SK-N-SH treated with all-trans-retinoic acid at 6 μM for 48 hours (cell line): ENCODE results near the gene GOLGA8S.
"Not testable (repeated sequence)": the region's sequence is repeated elsewhere in the genome, so short reads cannot be mapped to it uniquely, and the experiment has no call there.

ENCODE experiments used
- GLIS3 ChIP-seq: fragments of 250-450 bp; sonication (Bioruptor Pico); IDR thresholded peaks from 2 replicates; pipeline ENCODE4 v1.5.0; 2020; ENCODE audit warnings: mild to moderate bottlenecking, moderate library complexity
- ISL1 ChIP-seq: fragments of 250-450 bp; sonication (Bioruptor Pico); IDR thresholded peaks from 2 replicates; pipeline ENCODE4 v2.1.2; 2022; ENCODE audit warnings: mild to moderate bottlenecking, moderate library complexity
- OSR1 ChIP-seq: fragments of 250-450 bp; sonication (Bioruptor Pico); IDR thresholded peaks from 2 replicates; pipeline ENCODE4 v1.8.0; 2022; ENCODE audit warnings: moderate library complexity, mild to moderate bottlenecking, inconsistent platforms
- PPARA ChIP-seq: fragments of 250-450 bp; sonication (Bioruptor Pico); IDR thresholded peaks from 2 replicates; pipeline ENCODE4 v1.5.0; 2020; ENCODE audit warnings: mild to moderate bottlenecking, borderline replicate concordance
- RARB ChIP-seq: fragments of 250-450 bp; sonication (Bioruptor Pico); IDR thresholded peaks from 2 replicates; pipeline ENCODE4 v1.8.0; 2021; ENCODE audit warnings: mild to moderate bottlenecking, moderate library complexity
- TOX ChIP-seq: fragments of 250-450 bp; sonication (Bioruptor Pico); IDR thresholded peaks from 2 replicates; pipeline ENCODE4 v1.8.0; 2021; ENCODE audit warnings: mild to moderate bottlenecking, moderate library complexity, borderline replicate concordance
- ZFP3 ChIP-seq: fragments of 250-450 bp; sonication (Bioruptor Pico); IDR thresholded peaks from 2 replicates; pipeline ENCODE4 v1.5.0; 2020; ENCODE audit warnings: mild to moderate bottlenecking, moderate library complexity
- ZFP30 ChIP-seq: fragments of 450-650 bp; formaldehyde crosslinking; IDR thresholded peaks from 2 replicates; pipeline ENCODE4 v1.5.0; 2022; ENCODE audit warnings: mild to moderate bottlenecking, moderate library complexity
- ZNF70 ChIP-seq: fragments of 450-650 bp; formaldehyde crosslinking; IDR thresholded peaks from 2 replicates; pipeline ENCODE4 v1.5.0; 2020; ENCODE audit warnings: mild to moderate bottlenecking, moderate library complexity
- ZNF8 ChIP-seq: fragments of 450-650 bp; formaldehyde crosslinking; IDR thresholded peaks from 2 replicates; pipeline ENCODE4 v1.5.0; 2020; ENCODE audit warnings: mild to moderate bottlenecking, moderate library complexity
- TF ChIP-seq, protein P1 (sequence below): fragments of 250-450 bp; sonication (Bioruptor Pico); IDR thresholded peaks from 2 replicates; pipeline ENCODE4 v1.8.0; 2020; ENCODE audit warnings: mild to moderate bottlenecking, moderate library complexity, borderline replicate concordance
- TF ChIP-seq, protein P2 (sequence below): fragments of 250-450 bp; sonication (Bioruptor Pico); IDR thresholded peaks from 2 replicates; pipeline ENCODE4 v1.8.0; 2021; ENCODE audit warnings: low read depth, mild to moderate bottlenecking, moderate library complexity, borderline replicate concordance
- TF ChIP-seq, protein P3 (sequence below): fragments of 250-450 bp; sonication (Bioruptor Pico); IDR thresholded peaks from 2 replicates; pipeline ENCODE4 v1.5.0; 2020; ENCODE audit warnings: mild to moderate bottlenecking, moderate library complexity

DNA sequence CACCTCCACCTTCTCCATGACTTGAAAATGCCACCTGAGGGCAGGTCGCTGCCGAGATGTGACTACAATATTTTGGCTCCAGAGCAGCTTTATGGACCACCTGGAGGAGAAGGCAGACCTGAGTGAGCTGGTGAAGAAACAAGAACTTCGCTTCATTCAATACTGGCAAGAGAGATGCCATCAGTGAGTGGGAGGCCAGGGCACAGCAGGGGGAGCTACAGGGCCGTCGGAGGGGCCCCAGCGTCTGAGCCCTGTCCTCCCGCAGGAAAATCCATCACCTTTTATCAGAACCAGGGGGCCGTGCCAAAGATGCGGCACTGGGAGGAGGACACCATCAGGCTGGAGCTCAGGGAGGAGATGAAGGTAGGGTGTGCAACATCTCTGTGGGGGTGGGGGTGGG lies 9.7 kb downstream of the GOLGA8S start:
- TF ChIP-seq ZNF70 (CRISPR knock-in tag); ZFP30 (CRISPR knock-in tag); TOX; ZFP3 (CRISPR knock-in tag); OSR1 (CRISPR knock-in tag); PPARA (CRISPR knock-in tag); GLIS3 (CRISPR knock-in tag); RARB (CRISPR knock-in tag); ISL1 (CRISPR knock-in tag); ZNF8 (CRISPR knock-in tag): not testable (repeated sequence)
- TF ChIP-seq, protein P1, sequence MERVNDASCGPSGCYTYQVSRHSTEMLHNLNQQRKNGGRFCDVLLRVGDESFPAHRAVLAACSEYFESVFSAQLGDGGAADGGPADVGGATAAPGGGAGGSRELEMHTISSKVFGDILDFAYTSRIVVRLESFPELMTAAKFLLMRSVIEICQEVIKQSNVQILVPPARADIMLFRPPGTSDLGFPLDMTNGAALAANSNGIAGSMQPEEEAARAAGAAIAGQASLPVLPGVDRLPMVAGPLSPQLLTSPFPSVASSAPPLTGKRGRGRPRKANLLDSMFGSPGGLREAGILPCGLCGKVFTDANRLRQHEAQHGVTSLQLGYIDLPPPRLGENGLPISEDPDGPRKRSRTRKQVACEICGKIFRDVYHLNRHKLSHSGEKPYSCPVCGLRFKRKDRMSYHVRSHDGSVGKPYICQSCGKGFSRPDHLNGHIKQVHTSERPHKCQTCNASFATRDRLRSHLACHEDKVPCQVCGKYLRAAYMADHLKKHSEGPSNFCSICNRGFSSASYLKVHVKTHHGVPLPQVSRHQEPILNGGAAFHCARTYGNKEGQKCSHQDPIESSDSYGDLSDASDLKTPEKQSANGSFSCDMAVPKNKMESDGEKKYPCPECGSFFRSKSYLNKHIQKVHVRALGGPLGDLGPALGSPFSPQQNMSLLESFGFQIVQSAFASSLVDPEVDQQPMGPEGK (CRISPR knock-in tag) = not testable (repeated sequence)
- TF ChIP-seq, protein P2, sequence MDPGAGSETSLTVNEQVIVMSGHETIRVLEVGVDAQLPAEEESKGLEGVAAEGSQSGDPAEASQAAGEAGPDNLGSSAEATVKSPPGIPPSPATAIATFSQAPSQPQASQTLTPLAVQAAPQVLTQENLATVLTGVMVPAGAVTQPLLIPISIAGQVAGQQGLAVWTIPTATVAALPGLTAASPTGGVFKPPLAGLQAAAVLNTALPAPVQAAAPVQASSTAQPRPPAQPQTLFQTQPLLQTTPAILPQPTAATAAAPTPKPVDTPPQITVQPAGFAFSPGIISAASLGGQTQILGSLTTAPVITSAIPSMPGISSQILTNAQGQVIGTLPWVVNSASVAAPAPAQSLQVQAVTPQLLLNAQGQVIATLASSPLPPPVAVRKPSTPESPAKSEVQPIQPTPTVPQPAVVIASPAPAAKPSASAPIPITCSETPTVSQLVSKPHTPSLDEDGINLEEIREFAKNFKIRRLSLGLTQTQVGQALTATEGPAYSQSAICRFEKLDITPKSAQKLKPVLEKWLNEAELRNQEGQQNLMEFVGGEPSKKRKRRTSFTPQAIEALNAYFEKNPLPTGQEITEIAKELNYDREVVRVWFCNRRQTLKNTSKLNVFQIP (CRISPR knock-in tag) = not testable (repeated sequence)
- TF ChIP-seq, protein P3, sequence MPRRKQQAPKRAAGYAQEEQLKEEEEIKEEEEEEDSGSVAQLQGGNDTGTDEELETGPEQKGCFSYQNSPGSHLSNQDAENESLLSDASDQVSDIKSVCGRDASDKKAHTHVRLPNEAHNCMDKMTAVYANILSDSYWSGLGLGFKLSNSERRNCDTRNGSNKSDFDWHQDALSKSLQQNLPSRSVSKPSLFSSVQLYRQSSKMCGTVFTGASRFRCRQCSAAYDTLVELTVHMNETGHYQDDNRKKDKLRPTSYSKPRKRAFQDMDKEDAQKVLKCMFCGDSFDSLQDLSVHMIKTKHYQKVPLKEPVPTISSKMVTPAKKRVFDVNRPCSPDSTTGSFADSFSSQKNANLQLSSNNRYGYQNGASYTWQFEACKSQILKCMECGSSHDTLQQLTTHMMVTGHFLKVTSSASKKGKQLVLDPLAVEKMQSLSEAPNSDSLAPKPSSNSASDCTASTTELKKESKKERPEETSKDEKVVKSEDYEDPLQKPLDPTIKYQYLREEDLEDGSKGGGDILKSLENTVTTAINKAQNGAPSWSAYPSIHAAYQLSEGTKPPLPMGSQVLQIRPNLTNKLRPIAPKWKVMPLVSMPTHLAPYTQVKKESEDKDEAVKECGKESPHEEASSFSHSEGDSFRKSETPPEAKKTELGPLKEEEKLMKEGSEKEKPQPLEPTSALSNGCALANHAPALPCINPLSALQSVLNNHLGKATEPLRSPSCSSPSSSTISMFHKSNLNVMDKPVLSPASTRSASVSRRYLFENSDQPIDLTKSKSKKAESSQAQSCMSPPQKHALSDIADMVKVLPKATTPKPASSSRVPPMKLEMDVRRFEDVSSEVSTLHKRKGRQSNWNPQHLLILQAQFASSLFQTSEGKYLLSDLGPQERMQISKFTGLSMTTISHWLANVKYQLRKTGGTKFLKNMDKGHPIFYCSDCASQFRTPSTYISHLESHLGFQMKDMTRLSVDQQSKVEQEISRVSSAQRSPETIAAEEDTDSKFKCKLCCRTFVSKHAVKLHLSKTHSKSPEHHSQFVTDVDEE (CRISPR knock-in tag) = not testable (repeated sequence)
